Loucy (cell line): Measurements from ENCODE around the gene PFDN1.
A peak's percentile ranks its signal among the peaks of the same experiment; 100 is the strongest.

Source experiments
- H2AFZ ChIP-seq: fragments of 200-600 bp; sonication (generic); 2 replicates; pipeline ENCODE4 v1.6.0; 2016; ENCODE audit warnings: antibody characterized with exemption, mild to moderate bottlenecking, low read length, moderate library complexity
- H3F3A ChIP-seq: fragments of 200-600 bp; 2 replicates; pipeline ENCODE4 v1.6.0; 2016; ENCODE audit warnings: antibody characterized with exemption, low read depth, mild to moderate bottlenecking
- H3K27me3 ChIP-seq: fragments of 200-600 bp; sonication (generic); 2 replicates; pipeline ENCODE4 v1.6.1; 2014; ENCODE audit warnings: low read length, mild to moderate bottlenecking; ENCODE audit not compliant: insufficient read depth, poor library complexity, severe bottlenecking
- H3K36me3 ChIP-seq: fragments of 200-600 bp; sonication (generic); 2 replicates; pipeline ENCODE4 v1.6.1; 2016; ENCODE audit warnings: low read length; ENCODE audit not compliant: insufficient read depth
- H3K4me1 ChIP-seq: fragments of 200-600 bp; sonication (generic); 2 replicates; pipeline ENCODE4 v1.5.1; 2014; ENCODE audit warnings: low read length, mild to moderate bottlenecking; ENCODE audit not compliant: insufficient read depth, poor library complexity, severe bottlenecking
- H3K4me2 ChIP-seq: fragments of 200-600 bp; sonication (generic); 2 replicates; pipeline ENCODE4 v1.6.0; 2014; ENCODE audit warnings: antibody characterized with exemption, low read length, low read depth, mild to moderate bottlenecking; ENCODE audit not compliant: poor library complexity, severe bottlenecking
- H3K4me3 ChIP-seq: fragments of 200-600 bp; sonication (generic); 2 replicates; pipeline ENCODE4 v1.5.1; 2014; ENCODE audit warnings: low read length, mild to moderate bottlenecking, mixed read lengths; ENCODE audit not compliant: poor library complexity, severe bottlenecking
- H3K79me2 ChIP-seq: fragments of 200-600 bp; sonication (generic); 2 replicates; pipeline ENCODE4 v1.6.1; 2014; ENCODE audit warnings: low read length; ENCODE audit not compliant: insufficient read depth
- H3K9ac ChIP-seq: fragments of 200-600 bp; sonication (generic); 2 replicates; pipeline ENCODE4 v1.6.0; 2014; ENCODE audit warnings: mild to moderate bottlenecking, low read depth, low read length, moderate library complexity; ENCODE audit not compliant: poor library complexity, severe bottlenecking
- H3K9me2 ChIP-seq: fragments of 200-600 bp; sonication (generic); replicated peaks from 2 replicates; pipeline ENCODE4 v1.6.1; 2016; ENCODE audit warnings: low read depth, low read length, mixed read lengths
- H3K9me3 ChIP-seq: fragments of 200-600 bp; sonication (generic); 2 replicates; pipeline ENCODE4 v1.6.1; 2014; ENCODE audit warnings: mild to moderate bottlenecking, antibody characterized with exemption, low read length, low read depth; ENCODE audit not compliant: insufficient read depth
- H4K20me1 ChIP-seq: fragments of 200-600 bp; sonication (generic); 2 replicates; pipeline ENCODE4 v1.6.0; 2014; ENCODE audit warnings: antibody characterized with exemption, low read length, mild to moderate bottlenecking; ENCODE audit not compliant: insufficient read depth, poor library complexity, severe bottlenecking
- EZH2phosphoT487 ChIP-seq: fragments of 200-600 bp; IDR thresholded peaks from 2 replicates; pipeline ENCODE4 v1.6.1; 2018; ENCODE audit warnings: antibody characterized with exemption, mild to moderate bottlenecking, moderate library complexity, borderline replicate concordance
- TF ChIP-seq, protein P1 (sequence below): fragments of 200-600 bp; sonication (generic); conservative IDR thresholded peaks from 2 replicates; pipeline ENCODE4 v1.5.1; 2014; ENCODE audit warnings: mild to moderate bottlenecking, antibody characterized with exemption, low read length

The PFDN1 gene

DNA sequence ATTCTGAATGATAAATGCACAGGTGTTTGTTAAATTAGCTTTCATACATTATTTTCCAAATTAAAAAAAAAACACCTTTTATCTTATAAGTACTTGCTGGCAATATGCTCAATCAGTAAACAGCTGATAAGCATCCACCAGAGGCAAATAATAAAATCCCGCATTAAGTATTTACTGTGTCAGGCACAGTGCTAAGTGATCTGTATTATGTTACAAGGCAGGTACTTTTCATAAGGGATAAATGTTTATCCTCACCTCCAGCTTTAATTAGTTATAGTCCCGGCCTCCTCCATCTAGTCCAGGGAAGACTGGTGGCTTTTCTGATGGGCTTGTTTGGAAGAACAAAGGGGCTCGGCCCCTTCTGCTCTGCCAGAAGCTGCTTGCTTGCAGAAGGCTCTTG, 40.1 kb downstream of the PFDN1 start:
- Histone ChIP-seq H3K9ac (no peak overlapping the region), H2AFZ (no peak overlapping the region), H3K36me3 (peaks cover 13% of the 10 kb centered on the region; the same call in 1 of the 2 replicates), H3F3A (no peaks in the 10 kb centered on the region), H3K9me3 (no peaks in the 10 kb centered on the region), H3K9me2 (no peaks in the 10 kb centered on the region), H3K27me3 (no peaks in the 10 kb centered on the region), H4K20me1 (no peaks in the 10 kb centered on the region), H3K4me1 (no peaks in the 10 kb centered on the region), H3K4me3 (no peak overlapping the region), H3K4me2 (no peak overlapping the region), H3K79me2 (peaks cover 11% of the 10 kb centered on the region; the same call in 1 of the 2 replicates)
- no peak for TF ChIP-seq EZH2phosphoT487
- TF ChIP-seq, protein P1, sequence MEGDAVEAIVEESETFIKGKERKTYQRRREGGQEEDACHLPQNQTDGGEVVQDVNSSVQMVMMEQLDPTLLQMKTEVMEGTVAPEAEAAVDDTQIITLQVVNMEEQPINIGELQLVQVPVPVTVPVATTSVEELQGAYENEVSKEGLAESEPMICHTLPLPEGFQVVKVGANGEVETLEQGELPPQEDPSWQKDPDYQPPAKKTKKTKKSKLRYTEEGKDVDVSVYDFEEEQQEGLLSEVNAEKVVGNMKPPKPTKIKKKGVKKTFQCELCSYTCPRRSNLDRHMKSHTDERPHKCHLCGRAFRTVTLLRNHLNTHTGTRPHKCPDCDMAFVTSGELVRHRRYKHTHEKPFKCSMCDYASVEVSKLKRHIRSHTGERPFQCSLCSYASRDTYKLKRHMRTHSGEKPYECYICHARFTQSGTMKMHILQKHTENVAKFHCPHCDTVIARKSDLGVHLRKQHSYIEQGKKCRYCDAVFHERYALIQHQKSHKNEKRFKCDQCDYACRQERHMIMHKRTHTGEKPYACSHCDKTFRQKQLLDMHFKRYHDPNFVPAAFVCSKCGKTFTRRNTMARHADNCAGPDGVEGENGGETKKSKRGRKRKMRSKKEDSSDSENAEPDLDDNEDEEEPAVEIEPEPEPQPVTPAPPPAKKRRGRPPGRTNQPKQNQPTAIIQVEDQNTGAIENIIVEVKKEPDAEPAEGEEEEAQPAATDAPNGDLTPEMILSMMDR, result no peak

DNA sequence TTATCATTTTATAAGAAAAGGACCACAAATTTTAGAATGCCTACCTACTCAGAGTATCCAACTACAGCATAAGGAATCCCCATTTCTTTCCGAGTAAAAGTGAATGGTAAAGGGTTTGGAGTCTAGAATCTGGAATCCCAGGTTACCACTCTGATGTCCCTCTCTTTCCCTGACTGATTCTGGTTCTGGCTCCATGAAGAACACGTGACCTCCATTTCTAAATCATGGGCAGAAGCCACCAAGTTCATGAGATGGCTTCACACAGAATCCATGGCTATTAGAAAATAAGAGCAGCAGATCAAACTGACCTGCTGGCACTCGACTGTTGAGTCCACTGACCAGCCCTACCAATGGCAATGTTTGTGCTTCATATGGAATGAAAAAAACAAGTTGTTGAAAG, 40.7 kb downstream of the PFDN1 start:
- H2AFZ ChIP-seq, result no peak overlapping the region
- H3K9ac ChIP-seq, result no peak overlapping the region
- no peaks in the 10 kb centered on the region for H3K4me1 ChIP-seq
- no peaks in the 10 kb centered on the region for H3K27me3 ChIP-seq
- TF ChIP-seq, protein P1, result no peak
- TF ChIP-seq EZH2phosphoT487, result no peak
- H4K20me1 ChIP-seq, result no peaks in the 10 kb centered on the region
- no peak overlapping the region for H3K4me3 ChIP-seq
- no peak overlapping the region for H3K4me2 ChIP-seq
- H3K9me3 ChIP-seq, result no peaks in the 10 kb centered on the region
- no peaks in the 10 kb centered on the region for H3K9me2 ChIP-seq
- H3F3A ChIP-seq, result no peaks in the 10 kb centered on the region
- H3K36me3 ChIP-seq, result peaks cover 17% of the 10 kb centered on the region; the same call in 1 of the 2 replicates
- H3K79me2 ChIP-seq, result peaks cover 11% of the 10 kb centered on the region; the same call in 1 of the 2 replicates

DNA sequence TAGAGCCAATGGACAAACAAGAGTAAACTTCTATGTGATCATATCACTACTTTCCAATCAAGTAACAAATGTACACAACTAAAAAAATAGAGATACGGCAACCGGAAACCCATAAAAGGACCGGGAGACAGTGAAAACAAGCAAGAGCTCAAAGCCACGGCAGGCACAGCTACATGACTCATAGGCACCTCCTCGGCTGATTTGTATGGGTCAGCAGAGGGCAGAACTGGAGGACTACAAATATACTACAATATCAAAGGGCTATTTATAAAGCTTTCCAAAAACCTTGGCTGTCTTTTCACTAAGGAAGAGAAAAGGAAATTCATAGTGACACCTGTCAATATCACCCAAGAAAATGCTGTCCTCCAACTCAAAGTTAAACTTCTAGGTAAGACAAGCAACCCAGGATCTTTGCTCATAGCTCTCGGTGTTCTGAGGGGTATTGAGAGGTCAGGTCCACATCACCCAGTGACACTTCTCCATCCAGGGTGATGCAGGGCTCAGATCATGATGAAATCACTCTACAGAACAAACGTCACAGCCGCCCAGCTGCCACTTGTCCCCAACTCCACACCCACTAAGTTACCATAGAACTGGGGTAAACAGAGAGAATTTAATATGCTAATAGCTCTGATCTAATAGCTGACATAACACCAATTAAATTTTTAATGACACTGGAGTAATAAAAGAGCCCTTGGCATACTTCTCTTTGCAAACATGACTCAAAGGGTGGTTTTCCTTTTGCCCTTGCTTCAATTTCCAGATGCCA, 41.3 kb downstream of the PFDN1 start:
- Histone ChIP-seq H3K9me3 (no peaks in the 10 kb centered on the region), H3K9me2 (no peaks in the 10 kb centered on the region), H3K4me2 (peak overlapping the region; percentile 47), H3K27me3 (no peaks in the 10 kb centered on the region), H4K20me1 (no peaks in the 10 kb centered on the region), H3K36me3 (peaks cover 17% of the 10 kb centered on the region; the same call in 1 of the 2 replicates), H3K4me1 (no peaks in the 10 kb centered on the region), H2AFZ (no peak overlapping the region), H3K79me2 (peaks cover 11% of the 10 kb centered on the region; the same call in 1 of the 2 replicates), H3F3A (no peaks in the 10 kb centered on the region), H3K4me3 (peak overlapping the region; percentile 28), H3K9ac (no peak overlapping the region)
- no peak for TF ChIP-seq EZH2phosphoT487
- TF ChIP-seq, protein P1, result no peak
